Measurements from ENCODE around the gene MOB1A. TPM values are rescaled to one million over a fixed set of nuclear protein-coding genes. Genes with fewer than 3 reads are reported as not detected.
"Not testable (repeated sequence)": the region's sequence is repeated elsewhere in the genome, so short reads cannot be mapped to it uniquely, and the experiment has no call there.

Gene MOB1A
- total RNA-seq, 2 donors from 2014 or later, result 67.4 to 79.7 TPM

GRCh38 chr2:74201196-74201595, 22.5 kb upstream of the MOB1A start:
- no peak for DNase-seq
- intact Hi-C loops (cut with DNase I), result no loop called here
- no peak for ATAC-seq

GRCh38 chr2:74199871-74200305, 21.2 kb upstream of the MOB1A start:
- DNase-seq (no peak), ATAC-seq (no peak)
- intact Hi-C loops (cut with DNase I), result no loop called here

GRCh38 chr2:74199275-74199701, 20.6 kb upstream of the MOB1A start:
- no peak for DNase-seq
- no peak for ATAC-seq
- intact Hi-C loops (cut with DNase I), result no loop called here

- peak; percentile 95 to 98 for ATAC-seq
- DNase-seq, result peak; percentile 93
- intact Hi-C loops (cut with DNase I), result no loop called here
These were observed 20.0 kb upstream of the MOB1A start, which contains the start of gene MTHFD2 for GRCh38 chr2:74198461-74199274. Gene MTHFD2, plus strand, starts transcription at chr2:74198615. Its CDS starts 27 bp downstream, at chr2:74198642.

- intact Hi-C loops (cut with DNase I), result no loop called here
- DNase-seq (no peak), ATAC-seq (no peak)
These were observed 19.4 kb upstream of the MOB1A start for GRCh38 chr2:74198023-74198460.

- DNase-seq (no peak), ATAC-seq (no peak)
- intact Hi-C loops (cut with DNase I), result no loop called here
These were observed 18.4 kb upstream of the MOB1A start for GRCh38 chr2:74197049-74197448.

GRCh38 chr2:74194799-74195198, 16.1 kb upstream of the MOB1A start:
- ATAC-seq (no peak), DNase-seq (no peak)
- intact Hi-C loops (cut with DNase I), result no loop called here

GRCh38 chr2:74191596-74192380, 13.1 kb upstream of the MOB1A start:
- intact Hi-C loops (cut with DNase I), result no loop called here
- no peak for ATAC-seq
- no peak for DNase-seq

GRCh38 chr2:74188696-74189095, 10.0 kb upstream of the MOB1A start:
- intact Hi-C loops (cut with DNase I), result no loop called here
- DNase-seq (no peak), ATAC-seq (no peak)

GRCh38 chr2:74188018-74188601, 9.4 kb upstream of the MOB1A start:
- ATAC-seq, result peak; percentile 65 to 82
- intact Hi-C loops (cut with DNase I), result no loop called here
- DNase-seq, result no peak

- DNase-seq; intact Hi-C loops (cut with DNase I); ATAC-seq: not testable (repeated sequence)
These were observed 8.0 kb upstream of the MOB1A start for GRCh38 chr2:74186706-74187105.

GRCh38 chr2:74186038-74186437, 7.4 kb upstream of the MOB1A start:
- intact Hi-C loops (cut with DNase I), result no loop called here
- DNase-seq, result no peak
- ATAC-seq, result peak; percentile 53 to 67

- no peak for ATAC-seq
- intact Hi-C loops (cut with DNase I), result no loop called here
- no peak for DNase-seq
These were observed 5.2 kb upstream of the MOB1A start for GRCh38 chr2:74183878-74184277.

- DNase-seq (no peak), ATAC-seq (peak in 1 of 2 donors; percentile 6)
- intact Hi-C loops (cut with DNase I), result no loop called here
These were observed 3.1 kb upstream of the MOB1A start for GRCh38 chr2:74181739-74182138.

GRCh38 chr2:74179063-74179865, 585 bp upstream of the MOB1A start:
- peak; percentile 2 to 3 for ATAC-seq
- intact Hi-C loops (cut with DNase I), result no loop called here
- no peak for DNase-seq

- ATAC-seq (no peak), DNase-seq (no peak)
- intact Hi-C loops (cut with DNase I), result no loop called here
These were observed 983 bp downstream of the MOB1A start for GRCh38 chr2:74177696-74178095.

- intact Hi-C loops (cut with DNase I), result no loop called here
- no peak for DNase-seq
- no peak for ATAC-seq
These were observed 3.8 kb downstream of the MOB1A start for GRCh38 chr2:74174909-74175308.

GRCh38 chr2:74168739-74169138, 9.9 kb downstream of the MOB1A start:
- DNase-seq (no peak), ATAC-seq (no peak)
- intact Hi-C loops (cut with DNase I), result no loop called here

- ATAC-seq (no peak), DNase-seq (no peak)
- intact Hi-C loops (cut with DNase I), result no loop called here
These were observed 13.9 kb downstream of the MOB1A start for GRCh38 chr2:74164761-74165160.

Measured in left cardiac atrium (tissue), 4 donors.